ENCODE results near the gene CACNB2.

CACNB2 gene

DNA sequence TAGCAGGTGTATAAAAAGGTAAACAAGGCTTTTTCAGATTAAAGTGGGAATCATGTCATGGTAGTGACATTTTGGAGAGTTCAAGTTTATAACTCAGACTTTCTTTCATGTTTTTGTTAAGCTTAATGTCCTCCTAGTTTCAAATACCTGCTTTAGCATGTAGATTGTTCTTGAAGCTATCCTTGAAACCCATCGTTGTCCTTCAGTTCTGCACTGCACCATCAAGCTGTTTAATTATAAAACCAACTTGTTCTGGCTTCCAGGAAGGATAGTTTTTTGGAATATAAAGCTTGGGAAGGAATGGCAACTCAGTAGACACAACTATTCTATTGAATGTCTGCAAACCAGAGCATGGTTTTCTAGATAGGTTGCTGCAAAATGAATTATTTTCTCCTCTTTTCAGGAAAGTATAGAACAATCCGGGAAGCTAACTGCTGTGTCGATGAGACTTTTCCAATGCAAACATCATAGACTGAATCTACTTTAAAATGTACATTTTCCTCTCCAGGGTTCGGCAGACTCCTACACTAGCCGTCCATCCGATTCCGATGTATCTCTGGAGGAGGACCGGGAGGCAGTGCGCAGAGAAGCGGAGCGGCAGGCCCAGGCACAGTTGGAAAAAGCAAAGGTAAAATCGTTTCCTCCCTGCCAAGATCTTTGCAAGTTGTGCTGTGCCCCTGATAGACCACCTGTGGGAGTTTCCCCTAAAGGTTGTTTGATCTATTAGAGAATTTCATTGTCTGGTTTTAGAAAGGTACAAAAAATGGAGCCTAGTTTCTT lies 261.4 kb downstream of the CACNB2 start:
- peaks cover 13% of the 10 kb centered on the region for H3K4me1 ChIP-seq (ENCODE audit: control insufficient read depth, insufficient read depth, low read length)
- 0 out of 2 replicates have a peak overlapping the region, but pooled peaks have one; percentile 75 for H3K4me3 ChIP-seq (ENCODE audit: low read depth, low read length)
- no peak overlapping the region for H3K27ac ChIP-seq (ENCODE audit: low read depth, low read length)
- peaks cover 14% of the 10 kb centered on the region for H3K27me3 ChIP-seq (ENCODE audit: control insufficient read depth, insufficient read depth, low read length)
- H3K9me3 ChIP-seq (ENCODE audit: control insufficient read depth, insufficient read depth, low read length): no peaks in the 10 kb centered on the region
- H3K36me3 ChIP-seq (ENCODE audit: control insufficient read depth, insufficient read depth, low read length): no peaks in the 10 kb centered on the region
- H3K9ac ChIP-seq (ENCODE audit: low read depth, low read length): no peak overlapping the region

- Histone ChIP-seq H3K4me1 (ENCODE audit: control insufficient read depth, insufficient read depth, low read length) (peaks cover 13% of the 10 kb centered on the region), H3K27me3 (ENCODE audit: control insufficient read depth, insufficient read depth, low read length) (peaks cover 14% of the 10 kb centered on the region), H3K36me3 (ENCODE audit: control insufficient read depth, insufficient read depth, low read length) (no peaks in the 10 kb centered on the region), H3K9ac (ENCODE audit: low read depth, low read length) (no peak overlapping the region), H3K27ac (ENCODE audit: low read depth, low read length) (no peak overlapping the region), H3K9me3 (ENCODE audit: control insufficient read depth, insufficient read depth, low read length) (no peaks in the 10 kb centered on the region), H3K4me3 (ENCODE audit: low read depth, low read length) (no peak overlapping the region)
Observed at GRCh38 chr10:18402853-18403252, 262.6 kb downstream of the CACNB2 start.

DNA sequence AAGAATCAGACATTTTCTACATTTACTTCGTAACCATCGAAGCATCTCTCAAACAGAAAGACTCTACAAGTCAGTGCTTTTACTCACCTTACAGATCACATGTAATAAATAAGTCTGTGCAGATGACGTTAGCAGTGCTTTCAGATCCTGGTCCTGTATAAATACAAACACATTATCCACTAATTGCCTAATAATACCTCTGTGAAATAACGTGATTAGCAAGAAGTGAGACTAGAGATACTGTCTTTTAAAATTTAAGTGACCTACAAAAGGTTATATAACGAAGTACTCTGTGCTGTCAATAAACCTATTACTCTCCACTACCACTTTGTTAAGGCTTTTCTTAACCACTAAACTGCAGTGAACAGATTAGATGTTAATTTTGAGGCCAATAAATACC lies 264.3 kb downstream of the CACNB2 start:
- no peak overlapping the region for H3K9ac ChIP-seq (ENCODE audit: low read depth, low read length)
- H3K27ac ChIP-seq (ENCODE audit: low read depth, low read length): no peak overlapping the region
- H3K4me3 ChIP-seq (ENCODE audit: low read depth, low read length): no peak overlapping the region
- peaks cover 13% of the 10 kb centered on the region for H3K4me1 ChIP-seq (ENCODE audit: control insufficient read depth, insufficient read depth, low read length)
- H3K36me3 ChIP-seq (ENCODE audit: control insufficient read depth, insufficient read depth, low read length): no peaks in the 10 kb centered on the region
- H3K9me3 ChIP-seq (ENCODE audit: control insufficient read depth, insufficient read depth, low read length): no peaks in the 10 kb centered on the region
- peaks cover 14% of the 10 kb centered on the region for H3K27me3 ChIP-seq (ENCODE audit: control insufficient read depth, insufficient read depth, low read length)

DNA sequence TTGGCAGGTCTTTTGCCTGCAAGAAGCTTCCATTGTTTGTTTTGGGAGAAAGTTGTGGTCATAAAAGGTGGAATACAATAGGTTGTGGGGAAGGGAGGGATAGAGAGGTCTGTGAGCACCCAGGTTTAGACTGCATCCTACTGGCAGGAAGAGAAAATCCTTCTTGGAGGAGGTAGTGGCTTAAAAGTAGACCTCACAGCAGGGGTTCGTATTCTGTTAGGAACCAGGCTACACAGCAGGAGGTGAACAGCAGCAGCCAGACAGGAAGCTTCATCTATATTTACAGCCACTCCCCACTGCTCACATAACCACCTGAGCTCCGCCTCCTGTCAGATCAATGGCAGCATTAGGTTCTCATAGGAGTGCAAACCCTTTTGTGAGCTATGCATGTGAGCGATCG lies 265.9 kb downstream of the CACNB2 start:
- Histone ChIP-seq H3K9me3 (ENCODE audit: control insufficient read depth, insufficient read depth, low read length) (no peaks in the 10 kb centered on the region), H3K36me3 (ENCODE audit: control insufficient read depth, insufficient read depth, low read length) (no peaks in the 10 kb centered on the region), H3K4me1 (ENCODE audit: control insufficient read depth, insufficient read depth, low read length) (peaks cover 6% of the 10 kb centered on the region), H3K4me3 (ENCODE audit: low read depth, low read length) (no peak overlapping the region), H3K9ac (ENCODE audit: low read depth, low read length) (no peak overlapping the region), H3K27ac (ENCODE audit: low read depth, low read length) (no peak overlapping the region), H3K27me3 (ENCODE audit: control insufficient read depth, insufficient read depth, low read length) (peaks cover 7% of the 10 kb centered on the region)

DNA sequence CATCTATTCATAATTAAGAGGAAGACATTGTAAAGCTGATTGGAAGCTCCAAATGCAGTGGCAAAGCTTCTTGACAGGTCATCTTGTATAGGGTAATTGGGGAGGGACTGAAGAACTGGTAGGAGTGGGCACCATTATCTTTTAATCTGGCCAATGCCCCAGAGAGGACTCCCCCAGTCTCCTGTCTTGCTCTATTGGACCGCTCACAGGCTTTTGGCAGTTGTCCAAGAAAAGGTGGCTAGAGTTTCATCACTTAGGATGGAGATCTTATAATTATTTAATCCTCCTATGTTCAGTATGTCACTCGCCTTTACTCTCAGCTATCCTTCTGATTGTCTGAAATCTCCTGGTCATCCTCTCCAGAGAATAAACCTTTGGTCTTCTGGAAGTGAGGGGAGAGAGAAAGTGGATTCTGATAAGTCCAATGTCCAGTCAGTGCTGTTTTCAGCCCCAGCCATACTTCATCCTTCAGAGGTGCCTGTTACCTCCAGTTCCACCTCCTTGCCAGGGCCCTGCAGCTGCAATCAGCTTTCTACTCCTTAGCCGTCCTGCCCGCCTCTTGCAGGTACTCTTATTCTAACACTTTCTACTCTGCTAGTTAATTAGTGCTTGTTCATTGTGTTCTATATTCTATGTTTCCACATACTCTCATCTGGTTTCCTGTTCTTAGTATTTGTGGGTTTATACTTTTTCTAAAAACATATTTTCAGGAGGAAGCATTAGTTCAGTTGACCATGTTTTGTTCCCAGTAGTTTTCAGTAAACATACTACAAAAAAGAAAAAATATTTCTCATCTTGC lies 269.6 kb downstream of the CACNB2 start:
- Histone ChIP-seq H3K27me3 (ENCODE audit: control insufficient read depth, insufficient read depth, low read length) (no peaks in the 10 kb centered on the region), H3K36me3 (ENCODE audit: control insufficient read depth, insufficient read depth, low read length) (no peaks in the 10 kb centered on the region), H3K9ac (ENCODE audit: low read depth, low read length) (no peak overlapping the region), H3K4me3 (ENCODE audit: low read depth, low read length) (no peak overlapping the region), H3K9me3 (ENCODE audit: control insufficient read depth, insufficient read depth, low read length) (no peaks in the 10 kb centered on the region), H3K4me1 (ENCODE audit: control insufficient read depth, insufficient read depth, low read length) (peaks cover 4% of the 10 kb centered on the region; the same call in 1 of the 2 replicates), H3K27ac (ENCODE audit: low read depth, low read length) (no peak overlapping the region)

DNA sequence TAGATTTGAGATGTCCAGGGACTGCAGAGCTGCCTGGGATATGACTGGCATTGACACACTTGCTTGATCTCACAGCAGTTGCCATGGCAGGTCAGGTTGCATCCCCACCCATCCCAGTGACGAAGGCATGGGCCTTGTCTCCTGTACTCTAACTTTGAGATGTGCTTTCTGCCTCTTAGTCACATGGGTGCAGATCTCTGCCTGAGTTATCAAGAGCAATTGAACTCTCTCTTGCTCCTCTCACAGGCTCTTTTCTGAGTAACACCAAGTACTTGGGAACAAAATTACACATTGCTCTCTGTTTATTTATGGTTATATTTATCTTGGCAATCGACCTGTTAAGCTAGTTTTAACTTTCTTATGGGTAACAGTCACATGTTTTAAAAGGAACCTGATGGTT lies 273.8 kb downstream of the CACNB2 start:
- no peaks in the 10 kb centered on the region for H3K36me3 ChIP-seq (ENCODE audit: control insufficient read depth, insufficient read depth, low read length)
- H3K27ac ChIP-seq (ENCODE audit: low read depth, low read length): no peak overlapping the region
- H3K4me3 ChIP-seq (ENCODE audit: low read depth, low read length): no peak overlapping the region
- H3K9ac ChIP-seq (ENCODE audit: low read depth, low read length): no peak overlapping the region
- no peaks in the 10 kb centered on the region for H3K27me3 ChIP-seq (ENCODE audit: control insufficient read depth, insufficient read depth, low read length)
- no peaks in the 10 kb centered on the region for H3K9me3 ChIP-seq (ENCODE audit: control insufficient read depth, insufficient read depth, low read length)
- no peaks in the 10 kb centered on the region for H3K4me1 ChIP-seq (ENCODE audit: control insufficient read depth, insufficient read depth, low read length)

DNA sequence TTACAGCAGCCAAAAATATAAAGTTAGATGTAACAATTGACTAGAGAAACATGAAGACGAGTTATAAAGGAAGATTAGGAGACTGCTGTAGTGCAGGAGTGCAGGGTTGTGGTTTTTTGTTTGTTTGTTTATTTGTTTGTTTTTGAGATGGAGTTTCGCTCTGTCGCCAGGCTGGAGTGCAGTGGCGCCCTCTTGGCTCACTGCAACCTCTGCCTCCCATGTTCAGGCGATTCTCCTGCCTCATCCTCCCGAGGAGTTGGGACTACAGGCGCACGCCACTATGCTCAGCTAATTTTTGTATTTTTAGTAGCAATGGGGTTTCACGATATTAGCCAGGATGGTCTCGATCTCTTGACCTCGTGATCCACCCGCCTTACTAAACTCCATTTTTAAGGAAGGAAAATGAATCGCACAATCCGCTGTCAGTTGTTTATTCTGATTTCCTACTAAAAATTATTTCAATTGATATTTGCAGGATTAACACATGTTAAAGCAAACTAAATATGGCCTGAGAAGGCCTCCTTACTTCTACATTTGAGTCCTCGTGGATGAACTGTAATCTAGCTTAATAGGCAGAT lies 277.8 kb downstream of the CACNB2 start:
- no peak overlapping the region for H3K9ac ChIP-seq (ENCODE audit: low read depth, low read length)
- no peaks in the 10 kb centered on the region for H3K27me3 ChIP-seq (ENCODE audit: control insufficient read depth, insufficient read depth, low read length)
- no peaks in the 10 kb centered on the region for H3K4me1 ChIP-seq (ENCODE audit: control insufficient read depth, insufficient read depth, low read length)
- H3K4me3 ChIP-seq (ENCODE audit: low read depth, low read length): no peak overlapping the region
- no peaks in the 10 kb centered on the region for H3K9me3 ChIP-seq (ENCODE audit: control insufficient read depth, insufficient read depth, low read length)
- H3K36me3 ChIP-seq (ENCODE audit: control insufficient read depth, insufficient read depth, low read length): no peaks in the 10 kb centered on the region
- no peak overlapping the region for H3K27ac ChIP-seq (ENCODE audit: low read depth, low read length)

DNA sequence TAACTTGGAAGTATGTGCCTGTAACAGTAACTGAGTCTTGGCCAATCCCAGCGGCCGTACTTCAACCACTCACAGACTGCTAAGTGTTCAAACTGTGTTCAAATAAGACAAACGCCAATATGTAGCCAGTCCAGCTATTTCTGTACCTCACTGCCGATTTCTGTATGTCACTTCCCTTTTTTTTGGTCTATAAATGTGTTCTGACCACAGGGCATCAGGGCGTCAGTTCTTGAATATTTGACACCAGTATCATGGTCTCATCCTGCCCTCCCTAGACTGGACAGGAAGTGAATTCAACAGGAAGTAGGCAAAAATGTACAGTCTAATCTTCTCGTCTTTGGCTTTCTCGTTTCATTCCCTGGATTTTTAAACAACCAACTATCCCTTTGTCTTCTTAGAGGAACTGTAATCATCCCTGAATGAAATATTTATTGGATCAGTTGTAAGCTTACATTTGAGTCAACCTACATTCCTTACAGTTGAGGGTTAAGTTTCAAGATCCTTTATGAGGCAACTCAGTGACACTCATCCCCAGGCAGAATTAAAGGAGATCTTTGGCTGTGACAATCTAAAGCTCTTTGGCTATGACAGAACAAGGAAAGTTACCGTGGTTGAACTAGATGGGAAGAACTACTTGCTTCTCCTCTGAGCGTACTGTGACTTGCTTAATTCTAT lies 278.5 kb downstream of the CACNB2 start:
- H3K9me3 ChIP-seq (ENCODE audit: control insufficient read depth, insufficient read depth, low read length): no peaks in the 10 kb centered on the region
- H3K36me3 ChIP-seq (ENCODE audit: control insufficient read depth, insufficient read depth, low read length): no peaks in the 10 kb centered on the region
- H3K27me3 ChIP-seq (ENCODE audit: control insufficient read depth, insufficient read depth, low read length): no peaks in the 10 kb centered on the region
- no peak overlapping the region for H3K9ac ChIP-seq (ENCODE audit: low read depth, low read length)
- no peaks in the 10 kb centered on the region for H3K4me1 ChIP-seq (ENCODE audit: control insufficient read depth, insufficient read depth, low read length)
- no peak overlapping the region for H3K27ac ChIP-seq (ENCODE audit: low read depth, low read length)
- H3K4me3 ChIP-seq (ENCODE audit: low read depth, low read length): no peak overlapping the region

- H3K9me3 ChIP-seq (ENCODE audit: control insufficient read depth, insufficient read depth, low read length): no peaks in the 10 kb centered on the region
- H3K4me3 ChIP-seq (ENCODE audit: low read depth, low read length): no peak overlapping the region
- H3K4me1 ChIP-seq (ENCODE audit: control insufficient read depth, insufficient read depth, low read length): no peaks in the 10 kb centered on the region
- no peaks in the 10 kb centered on the region for H3K27me3 ChIP-seq (ENCODE audit: control insufficient read depth, insufficient read depth, low read length)
- H3K36me3 ChIP-seq (ENCODE audit: control insufficient read depth, insufficient read depth, low read length): no peaks in the 10 kb centered on the region
- H3K27ac ChIP-seq (ENCODE audit: low read depth, low read length): no peak overlapping the region
- H3K9ac ChIP-seq (ENCODE audit: low read depth, low read length): no peak overlapping the region
Observed at GRCh38 chr10:18419945-18420344, 279.7 kb downstream of the CACNB2 start.

- Histone ChIP-seq H3K9ac (ENCODE audit: low read depth, low read length) (no peak overlapping the region), H3K36me3 (ENCODE audit: control insufficient read depth, insufficient read depth, low read length) (no peaks in the 10 kb centered on the region), H3K9me3 (ENCODE audit: control insufficient read depth, insufficient read depth, low read length) (no peaks in the 10 kb centered on the region), H3K4me1 (ENCODE audit: control insufficient read depth, insufficient read depth, low read length) (no peaks in the 10 kb centered on the region), H3K27me3 (ENCODE audit: control insufficient read depth, insufficient read depth, low read length) (no peaks in the 10 kb centered on the region), H3K27ac (ENCODE audit: low read depth, low read length) (no peak overlapping the region), H3K4me3 (ENCODE audit: low read depth, low read length) (no peak overlapping the region)
Observed at GRCh38 chr10:18421726-18422293, 281.6 kb downstream of the CACNB2 start.
